ENCODE measurements around the gene ASCC1. TPM values are rescaled to one million over a fixed set of nuclear protein-coding genes. Genes with fewer than 3 reads are reported as not detected.
"Not testable (repeated sequence)": the region's sequence is repeated elsewhere in the genome, so short reads cannot be mapped to it uniquely, and the experiment has no call there.

The ASCC1 gene
- total RNA-seq, 1 donor from 2014 or later: 38.5 TPM

DNA sequence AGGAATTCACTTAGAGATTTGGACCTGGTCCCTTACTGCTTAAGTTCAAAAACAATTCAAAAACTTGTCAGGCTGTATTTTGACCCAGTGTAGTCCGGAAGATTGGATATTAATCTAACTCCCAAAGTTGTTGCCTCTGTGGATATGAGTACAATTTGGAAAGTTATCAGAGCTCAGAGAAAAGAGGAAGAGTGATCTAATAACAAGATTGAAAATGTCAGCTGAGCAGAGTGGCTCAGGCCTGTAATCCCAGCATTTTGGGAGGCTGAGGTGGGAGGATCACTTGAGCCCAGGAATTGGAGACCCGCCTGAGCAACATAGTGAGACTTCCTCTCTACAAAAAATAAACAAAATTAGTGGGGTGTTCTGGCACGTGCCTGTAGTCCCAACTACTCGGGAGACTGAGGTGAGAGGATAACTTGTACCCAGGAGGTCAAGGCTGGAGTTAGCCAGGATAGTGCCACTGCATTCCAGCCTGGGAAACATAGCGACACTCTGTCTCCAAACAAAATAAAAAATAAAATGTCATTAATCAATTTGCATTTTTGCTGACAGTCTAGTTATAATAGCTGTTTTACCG lies 3.2 kb upstream of the ASCC1 start:
- Histone ChIP-seq H3K27me3 (no peaks in the 10 kb centered on the region), H3K36me3 (peaks cover 0 to 18% of the 10 kb centered on the region in 2 donors), H3K4me1 (peaks cover 50% of the 10 kb centered on the region), H3K27ac (peak overlapping the region; percentile 49), H3K4me3 (no peak overlapping the region), H3K9me3 (no peaks in the 10 kb centered on the region)
- intact Hi-C loops (cut with DNase I): loop anchor here (5.0 to 10.0 kb wide), 3 partner anchors 33 to 165 kb away; no protein-coding TSS in a partner anchor
- no peak for TF ChIP-seq POLR2A (IDR thresholded peaks at IDR 0.05)
- TF ChIP-seq, protein P1, sequence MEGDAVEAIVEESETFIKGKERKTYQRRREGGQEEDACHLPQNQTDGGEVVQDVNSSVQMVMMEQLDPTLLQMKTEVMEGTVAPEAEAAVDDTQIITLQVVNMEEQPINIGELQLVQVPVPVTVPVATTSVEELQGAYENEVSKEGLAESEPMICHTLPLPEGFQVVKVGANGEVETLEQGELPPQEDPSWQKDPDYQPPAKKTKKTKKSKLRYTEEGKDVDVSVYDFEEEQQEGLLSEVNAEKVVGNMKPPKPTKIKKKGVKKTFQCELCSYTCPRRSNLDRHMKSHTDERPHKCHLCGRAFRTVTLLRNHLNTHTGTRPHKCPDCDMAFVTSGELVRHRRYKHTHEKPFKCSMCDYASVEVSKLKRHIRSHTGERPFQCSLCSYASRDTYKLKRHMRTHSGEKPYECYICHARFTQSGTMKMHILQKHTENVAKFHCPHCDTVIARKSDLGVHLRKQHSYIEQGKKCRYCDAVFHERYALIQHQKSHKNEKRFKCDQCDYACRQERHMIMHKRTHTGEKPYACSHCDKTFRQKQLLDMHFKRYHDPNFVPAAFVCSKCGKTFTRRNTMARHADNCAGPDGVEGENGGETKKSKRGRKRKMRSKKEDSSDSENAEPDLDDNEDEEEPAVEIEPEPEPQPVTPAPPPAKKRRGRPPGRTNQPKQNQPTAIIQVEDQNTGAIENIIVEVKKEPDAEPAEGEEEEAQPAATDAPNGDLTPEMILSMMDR (IDR thresholded peaks at IDR 0.05): no peak
- no peak for TF ChIP-seq POLR2AphosphoS5 (IDR thresholded peaks at IDR 0.05; ENCODE audit: insufficient read depth in 1 of 2, low read depth in 1 of 2)
- no peak for DNase-seq (ENCODE audit: extremely low spot score in 2 of 2)

DNA sequence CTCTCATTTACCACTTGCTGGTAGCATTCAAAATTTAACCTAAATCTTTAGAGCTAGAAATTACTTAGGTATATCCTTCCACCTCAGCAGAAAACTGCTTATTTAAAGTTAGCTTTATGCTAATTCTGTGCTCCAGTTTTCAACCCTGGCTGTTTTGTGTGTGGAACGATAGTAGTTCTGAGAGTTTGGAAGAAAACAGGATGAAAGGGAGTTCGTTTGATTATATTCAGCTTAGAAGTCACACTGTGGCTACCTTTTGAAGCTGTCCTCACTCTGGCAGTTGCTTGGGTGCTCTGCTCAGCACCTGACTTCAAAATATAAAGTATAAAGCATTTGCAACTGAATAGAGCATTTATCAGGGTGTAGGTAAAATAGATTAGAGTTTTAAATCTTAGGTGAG lies 2.6 kb upstream of the ASCC1 start:
- no peak overlapping the region for H3K4me3 ChIP-seq
- peak overlapping the region; percentile 49 for H3K27ac ChIP-seq
- intact Hi-C loops (cut with DNase I): loop anchor here (5.0 to 10.0 kb wide), 3 partner anchors 34 to 164 kb away; no protein-coding TSS in a partner anchor
- H3K4me1 ChIP-seq: peaks cover 47% of the 10 kb centered on the region
- TF ChIP-seq POLR2AphosphoS5 (IDR thresholded peaks at IDR 0.05; ENCODE audit: insufficient read depth in 1 of 2, low read depth in 1 of 2) (no peak), POLR2A (IDR thresholded peaks at IDR 0.05) (no peak)
- TF ChIP-seq, protein P1 (IDR thresholded peaks at IDR 0.05): no peak
- H3K36me3 ChIP-seq: peaks cover 0 to 14% of the 10 kb centered on the region in 2 donors
- H3K27me3 ChIP-seq: no peaks in the 10 kb centered on the region
- no peak for DNase-seq (ENCODE audit: extremely low spot score in 2 of 2)
- no peaks in the 10 kb centered on the region for H3K9me3 ChIP-seq

DNA sequence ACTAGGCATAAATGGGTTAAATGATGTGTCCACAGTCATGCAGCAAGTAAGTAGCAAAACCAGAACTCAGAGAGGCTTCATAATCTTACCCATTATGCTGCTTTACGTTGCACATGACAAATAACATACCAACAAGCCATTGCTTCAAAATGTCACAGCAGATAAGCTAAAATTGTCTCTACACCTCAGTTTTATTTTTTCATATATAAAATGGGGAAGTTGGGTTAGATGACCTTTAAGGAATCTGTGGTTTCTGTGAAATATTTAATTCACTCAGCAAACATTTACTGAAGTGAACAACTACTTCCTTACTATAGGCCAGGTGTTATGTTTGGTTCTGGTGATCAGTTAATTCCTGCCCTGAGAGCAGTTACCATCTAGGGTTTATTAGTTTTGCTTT lies 2.2 kb upstream of the ASCC1 start:
- TF ChIP-seq, protein P1 (IDR thresholded peaks at IDR 0.05): no peak
- TF ChIP-seq POLR2A (IDR thresholded peaks at IDR 0.05) (no peak), POLR2AphosphoS5 (IDR thresholded peaks at IDR 0.05; ENCODE audit: insufficient read depth in 1 of 2, low read depth in 1 of 2) (no peak)
- intact Hi-C loops (cut with DNase I): loop anchor here (5.0 to 10.0 kb wide), 3 partner anchors 34 to 164 kb away; no protein-coding TSS in a partner anchor
- peak overlapping the region; percentile 49 for H3K27ac ChIP-seq
- no peaks in the 10 kb centered on the region for H3K27me3 ChIP-seq
- H3K9me3 ChIP-seq: no peaks in the 10 kb centered on the region
- H3K36me3 ChIP-seq: peaks cover 0 to 12% of the 10 kb centered on the region in 2 donors
- no peak for DNase-seq (ENCODE audit: extremely low spot score in 2 of 2)
- H3K4me1 ChIP-seq: peaks cover 43% of the 10 kb centered on the region
- no peak overlapping the region for H3K4me3 ChIP-seq

DNA sequence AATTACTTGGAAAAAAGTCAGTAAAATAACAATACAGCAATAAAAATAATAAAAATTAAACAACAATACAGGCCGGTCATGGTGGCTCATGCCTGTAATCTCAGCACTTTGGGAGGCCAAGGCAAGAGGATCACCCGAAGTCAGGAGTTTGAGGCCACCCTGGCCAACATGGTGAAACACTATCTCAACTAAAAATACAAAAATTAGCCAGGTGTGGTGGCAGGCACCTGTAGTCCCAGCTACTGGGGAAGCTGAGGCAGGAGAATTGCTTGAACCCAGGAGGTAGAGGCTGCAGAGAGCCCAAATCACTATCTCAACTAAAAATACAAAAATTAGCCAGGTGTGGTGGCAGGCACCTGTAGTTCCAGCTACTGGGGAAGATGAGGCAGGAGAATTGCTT lies 4.2 kb downstream of the ASCC1 start:
- H3K4me3 ChIP-seq; DNase-seq (ENCODE audit: extremely low spot score in 2 of 2); H3K27ac ChIP-seq; H3K9me3 ChIP-seq; H3K27me3 ChIP-seq: not testable (repeated sequence)
- peaks cover 0 to 32% of the 10 kb centered on the region in 2 donors for H3K36me3 ChIP-seq
- peaks cover 13% of the 10 kb centered on the region for H3K4me1 ChIP-seq
- intact Hi-C loops (cut with DNase I): loop anchor here (10.0 kb wide), 1 partner anchor 157 kb away; no protein-coding TSS in a partner anchor

DNA sequence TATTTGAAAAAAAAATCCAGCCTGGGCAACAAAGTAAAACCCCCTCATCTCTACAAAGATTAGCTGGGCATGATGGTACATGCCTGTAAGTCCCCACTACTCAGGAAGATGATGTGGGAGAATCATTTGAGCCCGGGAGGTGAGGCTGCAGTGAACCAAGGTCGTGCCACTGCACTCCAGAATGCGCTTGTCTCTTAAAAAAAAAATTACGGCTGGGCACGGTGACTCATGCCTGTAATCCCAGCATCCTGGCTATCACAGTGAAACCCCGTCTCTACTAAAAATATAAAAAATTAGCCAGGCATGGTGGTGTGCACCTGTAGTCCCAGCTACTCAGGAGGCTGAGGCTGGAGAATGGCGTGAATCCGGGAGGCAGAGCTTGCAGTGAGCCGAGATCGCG lies 4.7 kb downstream of the ASCC1 start:
- not testable (repeated sequence) for H3K4me3 ChIP-seq; H3K27ac ChIP-seq; H3K27me3 ChIP-seq; H3K9me3 ChIP-seq; DNase-seq (ENCODE audit: extremely low spot score in 2 of 2)
- intact Hi-C loops (cut with DNase I): loop anchor here (10.0 kb wide), 1 partner anchor 157 kb away; no protein-coding TSS in a partner anchor
- H3K4me1 ChIP-seq: peaks cover 11% of the 10 kb centered on the region
- peaks cover 0 to 32% of the 10 kb centered on the region in 2 donors for H3K36me3 ChIP-seq

DNA sequence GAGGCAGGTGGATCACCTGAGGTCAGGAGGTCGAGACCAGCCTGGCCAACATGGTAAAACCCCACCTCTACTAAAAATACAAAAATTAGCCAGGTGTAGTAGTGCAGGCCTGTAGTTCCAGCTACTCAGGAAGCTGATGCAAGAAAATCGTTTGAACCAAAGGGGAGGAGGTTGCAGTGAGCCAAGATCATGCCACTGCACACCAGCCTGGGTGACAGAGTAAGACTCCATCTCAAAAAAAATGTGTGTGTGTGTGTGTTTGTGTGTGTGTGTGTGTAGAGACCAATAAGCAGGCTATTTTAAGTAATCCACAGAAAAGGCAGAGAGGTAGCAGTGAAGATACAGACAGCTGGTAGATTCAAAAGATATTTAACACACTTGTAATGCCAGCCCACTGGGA lies 7.5 kb downstream of the ASCC1 start:
- intact Hi-C loops (cut with DNase I): loop anchor here (10.0 kb wide), 1 partner anchor 74 kb away; no protein-coding TSS in a partner anchor
- not testable (repeated sequence) for H3K27me3 ChIP-seq; H3K4me3 ChIP-seq; H3K27ac ChIP-seq; H3K4me1 ChIP-seq; DNase-seq (ENCODE audit: extremely low spot score in 2 of 2); H3K9me3 ChIP-seq
- peaks cover 0 to 37% of the 10 kb centered on the region in 2 donors for H3K36me3 ChIP-seq
